ENCODE measurements around the gene FOXR1. TPM values are rescaled to one million over a fixed set of nuclear protein-coding genes. Genes with fewer than 3 reads are reported as not detected.

FOXR1 gene
- total and polyA plus RNA-seq, 2 donors (not counting 3 experiments of a cell fraction or from before 2014, with no cell fraction given), result not detected

Small RNAs within 50 kb of the gene (microRNA-seq; reads per million reads assigned to microRNA genes)
- gene MIR3656 (ENCODE audit: borderline number of aligned reads, borderline replicate concordance), result not detected

Small RNAs within 50 kb of the gene (small RNA-seq; reads per million reads assigned to genes)
- gene AP003392.2 (ENCODE audit: insufficient read depth, insufficient read length, low read depth, low replicate concordance) (not detected), gene RF00017 (ENCODE audit: insufficient read depth, insufficient read length, low read depth, low replicate concordance) (not detected), gene RF00019 (ENCODE audit: insufficient read depth, insufficient read length, low read depth, low replicate concordance) (not detected), gene RN7SL688P (ENCODE audit: insufficient read depth, insufficient read length, low read depth, low replicate concordance) (not detected)

Other genes starting within 250 kb of the FOXR1 start
- 132 and 138 TPM in 2 replicates for gene DDX6, start 180.6 kb upstream of the FOXR1 start, total RNA-seq
- 13.2 and 19.1 TPM in 2 replicates for gene DDX6, start 180.6 kb upstream of the FOXR1 start, polyA plus RNA-seq
- not detected in 2 replicates for gene CXCR5, start 87.9 kb upstream of the FOXR1 start, total RNA-seq
- not detected in 2 replicates for gene CXCR5, start 87.9 kb upstream of the FOXR1 start, polyA plus RNA-seq
- gene BCL9L, start 45.8 kb upstream of the FOXR1 start, total RNA-seq, result 44.7 and 48.8 TPM in 2 replicates
- gene BCL9L, start 45.8 kb upstream of the FOXR1 start, polyA plus RNA-seq, result 7.3 and 10.2 TPM in 2 replicates
- not detected in 2 replicates for gene UPK2, start 15.5 kb upstream of the FOXR1 start, total RNA-seq
- 0.11 and 0.13 TPM in 2 replicates for gene UPK2, start 15.5 kb upstream of the FOXR1 start, polyA plus RNA-seq
- 39.0 and 41.8 TPM in 2 replicates for gene CENATAC, start 26.4 kb downstream of the FOXR1 start, total RNA-seq
- 14.2 and 14.6 TPM in 2 replicates for gene CENATAC, start 26.4 kb downstream of the FOXR1 start, polyA plus RNA-seq
- gene RPS25, start 46.6 kb downstream of the FOXR1 start, total RNA-seq, result 992 and 1,027 TPM in 2 replicates
- 579 and 887 TPM in 2 replicates for gene RPS25, start 46.6 kb downstream of the FOXR1 start, polyA plus RNA-seq
- gene TRAPPC4, start 47.0 kb downstream of the FOXR1 start, total RNA-seq, result 64.2 and 79.3 TPM in 2 replicates
- gene TRAPPC4, start 47.0 kb downstream of the FOXR1 start, polyA plus RNA-seq, result 180 and 224 TPM in 2 replicates
- 19.9 and 21.5 TPM in 2 replicates for gene SLC37A4, start 59.1 kb downstream of the FOXR1 start, total RNA-seq
- 36.5 and 41.9 TPM in 2 replicates for gene SLC37A4, start 59.1 kb downstream of the FOXR1 start, polyA plus RNA-seq
- 286 and 302 TPM in 2 replicates for gene HYOU1, start 85.4 kb downstream of the FOXR1 start, total RNA-seq
- gene HYOU1, start 85.4 kb downstream of the FOXR1 start, polyA plus RNA-seq, result 318 and 355 TPM in 2 replicates
- 27.0 and 31.0 TPM in 2 replicates for gene VPS11, start 96.1 kb downstream of the FOXR1 start, total RNA-seq
- 25.4 and 26.4 TPM in 2 replicates for gene VPS11, start 96.1 kb downstream of the FOXR1 start, polyA plus RNA-seq
- 13.5 and 16.1 TPM in 2 replicates for gene HMBS, start 113.1 kb downstream of the FOXR1 start, total RNA-seq
- 23.9 and 24.8 TPM in 2 replicates for gene HMBS, start 113.1 kb downstream of the FOXR1 start, polyA plus RNA-seq
- 48.4 and 62.0 TPM in 2 replicates for gene DPAGT1, start 130.1 kb downstream of the FOXR1 start, total RNA-seq
- gene DPAGT1, start 130.1 kb downstream of the FOXR1 start, polyA plus RNA-seq, result 203 and 212 TPM in 2 replicates
- 10.4 and 10.5 TPM in 2 replicates for gene C2CD2L, start 135.6 kb downstream of the FOXR1 start, total RNA-seq
- 9.1 and 10.2 TPM in 2 replicates for gene C2CD2L, start 135.6 kb downstream of the FOXR1 start, polyA plus RNA-seq
- gene HINFP, start 149.8 kb downstream of the FOXR1 start, total RNA-seq, result 32.6 and 33.4 TPM in 2 replicates
- gene HINFP, start 149.8 kb downstream of the FOXR1 start, polyA plus RNA-seq, result 30.8 and 34.6 TPM in 2 replicates
- 0.67 and 1.7 TPM in 2 replicates for gene ABCG4, start 177.3 kb downstream of the FOXR1 start, total RNA-seq
- 1.0 TPM in 2 replicates for gene ABCG4, start 177.3 kb downstream of the FOXR1 start, polyA plus RNA-seq
- 14.6 and 15.1 TPM in 2 replicates for gene NLRX1, start 197.0 kb downstream of the FOXR1 start, total RNA-seq
- 15.5 and 18.3 TPM in 2 replicates for gene NLRX1, start 197.0 kb downstream of the FOXR1 start, polyA plus RNA-seq
- not detected in 2 replicates for gene NHERF4, start 213.7 kb downstream of the FOXR1 start, total RNA-seq
- gene NHERF4, start 213.7 kb downstream of the FOXR1 start, polyA plus RNA-seq, result not detected in 2 replicates
- gene CBL, start 234.6 kb downstream of the FOXR1 start, total RNA-seq, result 40.1 and 41.5 TPM in 2 replicates
- 12.5 and 15.5 TPM in 2 replicates for gene CBL, start 234.6 kb downstream of the FOXR1 start, polyA plus RNA-seq

Measured in endothelial cell of umbilical vein (primary cell).